GM12878 (cell line): Measurements from ENCODE around the gene MTA3. TPM values are rescaled to one million over a fixed set of nuclear protein-coding genes. Genes with fewer than 3 reads are reported as not detected.

Experiments
- BMI1 ChIP-seq: fragments of 450-650 bp; IDR thresholded peaks from 2 replicates; pipeline ENCODE4 v1.6.1; 2016; ENCODE audit warnings: mild to moderate bottlenecking, moderate library complexity, borderline replicate concordance
- HDAC2 ChIP-seq: fragments of 200-600 bp; sonication (generic); IDR thresholded peaks from 2 replicates; pipeline ENCODE4 v1.6.1; 2017
- HSF1 ChIP-seq: fragments of 150-350 bp; IDR thresholded peaks from 2 replicates; pipeline ENCODE4 v1.6.1; 2014; ENCODE audit warnings: mild to moderate bottlenecking, low read depth, low read length
- IRF3 ChIP-seq: fragments of 450-650 bp; IDR thresholded peaks from 2 replicates; pipeline ENCODE4 v1.6.1; 2014; ENCODE audit warnings: mild to moderate bottlenecking
- MTA3 ChIP-seq: IDR thresholded peaks from 2 replicates; pipeline ENCODE4 v1.6.1; 2012; ENCODE audit warnings: low read length, inconsistent platforms, borderline replicate concordance
- NRF1 ChIP-seq: conservative IDR thresholded peaks from 2 replicates; pipeline ENCODE4 v1.6.1; 2011; ENCODE audit warnings: mild to moderate bottlenecking, low read depth, low read length, improper control_type of control experiment
- PAX5 ChIP-seq: IDR thresholded peaks from 2 replicates; pipeline ENCODE4 v1.6.1; 2011; ENCODE audit warnings: low read depth, low read length, borderline replicate concordance
- PKNOX1 ChIP-seq: fragments of 450-650 bp; IDR thresholded peaks from 2 replicates; pipeline ENCODE4 v1.6.1; 2016; ENCODE audit warnings: mild to moderate bottlenecking
- POU2F2 ChIP-seq: IDR thresholded peaks from 3 replicates; pipeline ENCODE4 v1.6.1; 2011; ENCODE audit warnings: low read depth, mild to moderate bottlenecking, low read length, borderline replicate concordance
- RELA ChIP-seq: fragments of 450-650 bp; IDR thresholded peaks from 2 replicates; pipeline ENCODE4 v1.8.0; 2014; ENCODE audit warnings: borderline replicate concordance; ENCODE audit not compliant: partially characterized antibody
- SPI1 ChIP-seq: IDR thresholded peaks from 2 replicates; pipeline ENCODE4 v1.6.1; 2011; ENCODE audit warnings: low read depth, mild to moderate bottlenecking, low read length, moderate library complexity, borderline replicate concordance; ENCODE audit not compliant: insufficient read depth
- STAT3 ChIP-seq: IDR thresholded peaks from 2 replicates; pipeline ENCODE4 v1.6.1; 2011; ENCODE audit warnings: low read depth, low read length, improper control_type of control experiment
- SUZ12 ChIP-seq: fragments of 200-600 bp; sonication (generic); IDR thresholded peaks from one replicate; pipeline ENCODE4 v1.6.1; 2018; ENCODE audit warnings: antibody characterized with exemption, mild to moderate bottlenecking; ENCODE audit not compliant: unreplicated experiment
- TCF3 ChIP-seq: IDR thresholded peaks from 2 replicates; pipeline ENCODE4 v1.6.1; 2012; ENCODE audit warnings: low read depth, mild to moderate bottlenecking, low read length, borderline replicate concordance; ENCODE audit not compliant: insufficient read depth
- ZNF592 ChIP-seq: fragments of 450-650 bp; IDR thresholded peaks from 2 replicates; pipeline ENCODE4 v1.6.1; 2017; ENCODE audit warnings: mild to moderate bottlenecking, moderate library complexity
- polyA plus RNA-seq, 11 experiments: library from polyadenylated mRNA; depleted of rRNA in 4 of 11; unstranded in 6 of 11; stranded (reverse) in 5 of 11; fragments of >200 nt; fragmentation: Nextera tagmentation in 4 of 11; fragmentation: Illumina TruSeq in 1 of 11; extraction: Ambion mirVana in 4 of 11; extraction: Trizol in 1 of 11; gene quantifications; 1 replicate in 1 of 11; 2 replicates in 10 of 11; pipeline versions ENCODE4 v1.2.1 to v1.2.3, GENCODE V29; 2011 to 2016; ENCODE audit warnings: inconsistent platforms in 2 of 11, missing spikeins in 2 of 11, low read depth in 1 of 11
- total RNA-seq, 4 experiments: library from RNA; depleted of rRNA in 3 of 4; stranded (reverse); fragments of >200 nt in 3 of 4; fragmentation: Illumina TruSeq in 1 of 4; extraction: Trizol in 1 of 4; gene quantifications; 2 replicates each; pipeline versions ENCODE4 v1.2.1 to v1.2.3, GENCODE V29; 2013 to 2021
- TF ChIP-seq, protein P1 (sequence below): fragments of 450-650 bp; formaldehyde crosslinking; IDR thresholded peaks from 2 replicates; pipeline ENCODE4 v1.4.0; 2020; ENCODE audit warnings: mild to moderate bottlenecking, moderate library complexity

The MTA3 gene
- total and polyA plus RNA-seq, 10 of the 15 experiments (the other 5 are each of a cell fraction or from before 2014, with no cell fraction given) = 17.6 to 45.5 (median 26.5) TPM

DNA sequence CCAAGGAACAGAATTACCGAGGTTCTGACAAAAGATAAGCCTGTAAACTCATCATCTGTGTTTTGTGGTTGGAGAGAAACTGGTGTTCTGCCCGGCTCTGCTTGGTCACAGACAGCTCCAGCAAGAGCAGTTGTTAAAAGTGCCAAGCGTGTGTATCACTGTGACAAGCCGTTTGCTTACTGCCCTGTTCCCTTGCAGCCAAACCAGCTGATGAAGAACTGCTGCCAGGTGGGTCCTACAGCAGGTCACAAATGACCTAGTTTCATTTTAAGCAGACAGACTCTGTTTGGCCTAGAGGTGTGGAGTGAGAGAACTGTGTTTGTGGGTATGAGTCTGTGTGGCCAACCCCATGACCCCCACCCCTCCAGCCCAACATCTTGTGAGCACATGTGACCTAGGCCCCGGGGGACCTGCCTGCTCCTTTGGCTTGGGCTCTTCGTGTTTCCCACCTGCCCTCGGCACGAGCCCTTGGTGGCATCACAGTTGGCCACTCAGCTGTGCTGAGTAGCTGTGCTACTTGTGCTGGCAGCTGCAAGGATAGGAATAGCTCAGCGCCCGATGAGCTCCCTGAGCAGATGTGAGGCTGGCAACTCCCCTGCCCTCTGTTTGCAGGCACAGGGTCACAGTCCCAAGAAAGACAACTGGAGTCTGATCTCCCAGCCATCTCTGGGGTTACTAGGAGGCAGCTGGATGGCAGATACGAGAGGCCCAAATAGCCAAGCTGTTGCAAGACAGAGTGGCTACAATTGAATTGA is 185.8 kb downstream of the MTA3 start (continued):
- TF ChIP-seq PKNOX1 (no peak), NRF1 (no peak), BMI1 (no peak), RELA (no peak), SPI1 (0 out of 2 replicates have a peak, but pooled peaks have one; percentile 3), SUZ12 (no peak), POU2F2 (0 out of 3 replicates have a peak, but pooled peaks have one; percentile 29), TCF3 (0 out of 2 replicates have a peak, but pooled peaks have one; percentile 35), HDAC2 (no peak), STAT3 (no peak), HSF1 (no peak), IRF3 (no peak), PAX5 (no peak), MTA3 (no peak), ZNF592 (no peak)
- TF ChIP-seq, protein P1, sequence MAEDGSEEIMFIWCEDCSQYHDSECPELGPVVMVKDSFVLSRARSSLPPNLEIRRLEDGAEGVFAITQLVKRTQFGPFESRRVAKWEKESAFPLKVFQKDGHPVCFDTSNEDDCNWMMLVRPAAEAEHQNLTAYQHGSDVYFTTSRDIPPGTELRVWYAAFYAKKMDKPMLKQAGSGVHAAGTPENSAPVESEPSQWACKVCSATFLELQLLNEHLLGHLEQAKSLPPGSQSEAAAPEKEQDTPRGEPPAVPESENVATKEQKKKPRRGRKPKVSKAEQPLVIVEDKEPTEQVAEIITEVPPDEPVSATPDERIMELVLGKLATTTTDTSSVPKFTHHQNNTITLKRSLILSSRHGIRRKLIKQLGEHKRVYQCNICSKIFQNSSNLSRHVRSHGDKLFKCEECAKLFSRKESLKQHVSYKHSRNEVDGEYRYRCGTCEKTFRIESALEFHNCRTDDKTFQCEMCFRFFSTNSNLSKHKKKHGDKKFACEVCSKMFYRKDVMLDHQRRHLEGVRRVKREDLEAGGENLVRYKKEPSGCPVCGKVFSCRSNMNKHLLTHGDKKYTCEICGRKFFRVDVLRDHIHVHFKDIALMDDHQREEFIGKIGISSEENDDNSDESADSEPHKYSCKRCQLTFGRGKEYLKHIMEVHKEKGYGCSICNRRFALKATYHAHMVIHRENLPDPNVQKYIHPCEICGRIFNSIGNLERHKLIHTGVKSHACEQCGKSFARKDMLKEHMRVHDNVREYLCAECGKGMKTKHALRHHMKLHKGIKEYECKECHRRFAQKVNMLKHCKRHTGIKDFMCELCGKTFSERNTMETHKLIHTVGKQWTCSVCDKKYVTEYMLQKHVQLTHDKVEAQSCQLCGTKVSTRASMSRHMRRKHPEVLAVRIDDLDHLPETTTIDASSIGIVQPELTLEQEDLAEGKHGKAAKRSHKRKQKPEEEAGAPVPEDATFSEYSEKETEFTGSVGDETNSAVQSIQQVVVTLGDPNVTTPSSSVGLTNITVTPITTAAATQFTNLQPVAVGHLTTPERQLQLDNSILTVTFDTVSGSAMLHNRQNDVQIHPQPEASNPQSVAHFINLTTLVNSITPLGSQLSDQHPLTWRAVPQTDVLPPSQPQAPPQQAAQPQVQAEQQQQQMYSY (CRISPR knock-in tag) = no peak
